RWPE1 (cell line): ENCODE data around the gene NBAS.
"Not testable (repeated sequence)": the region's sequence is repeated elsewhere in the genome, so short reads cannot be mapped to it uniquely, and the experiment has no call there.

Source experiments
- CTCF ChIA-PET: fragments of 350-600 bp; sonication (Branson Sonifier 250); formaldehyde crosslinking; extraction: SDS; loops from one replicate; lab custom pipeline; 2021; lab: Yijun Ruan, JAX
- POLR2A ChIA-PET: fragments of 400-600 bp; formaldehyde crosslinking; extraction: SDS; loops from one replicate; lab custom pipeline; 2020; ENCODE audit warnings: antibody characterized with exemption; ENCODE audit not compliant: low non-redundant PET; lab: Yijun Ruan, JAX
- DNase-seq: peaks from one replicate; pipeline ENCODE4 v3.0.0; 2012; ENCODE audit warnings: low spot score
- H3K27ac ChIP-seq: fragments of 450-650 bp; 2 replicates; pipeline ENCODE4 v1.5.1; 2017
- CTCF ChIP-seq: fragments of 450-650 bp; conservative IDR thresholded peaks from 2 replicates; pipeline ENCODE4 v1.5.1; 2017; ENCODE audit warnings: low read depth, mild to moderate bottlenecking

NBAS gene

GRCh38 chr2:15222856-15223255 lies 338.3 kb downstream of the NBAS start:
- ChIA-PET CTCF (no interaction called here), POLR2A (no interaction called here)
- DNase-seq: no peak
- no peak for TF ChIP-seq CTCF
- no peak overlapping the region for H3K27ac ChIP-seq

GRCh38 chr2:15220603-15221002 lies 340.5 kb downstream of the NBAS start:
- TF ChIP-seq CTCF: no peak
- ChIA-PET CTCF (interaction anchor here (0.6 kb wide), 1 partner anchor 129 kb away, joined by 3 read pairs; no protein-coding TSS in a partner anchor), POLR2A (no interaction called here)
- no peak for DNase-seq
- no peak overlapping the region for H3K27ac ChIP-seq

- ChIA-PET CTCF (no interaction called here), POLR2A (no interaction called here)
- no peak for TF ChIP-seq CTCF
- DNase-seq: no peak
- no peak overlapping the region for H3K27ac ChIP-seq
Observed at GRCh38 chr2:15218423-15219086, 342.6 kb downstream of the NBAS start.

- TF ChIP-seq CTCF: no peak
- no peak for DNase-seq
- CTCF ChIA-PET: no interaction called here
- H3K27ac ChIP-seq: no peak overlapping the region
- POLR2A ChIA-PET: no interaction called here
Observed at GRCh38 chr2:15212249-15212648, 348.9 kb downstream of the NBAS start.

GRCh38 chr2:15210542-15210941 lies 350.6 kb downstream of the NBAS start:
- POLR2A ChIA-PET, DNase-seq, H3K27ac ChIP-seq, CTCF ChIA-PET: not testable (repeated sequence)

- ChIA-PET CTCF (interaction anchor here (0.7 kb wide), 1 partner anchor 371 kb away, joined by 3 read pairs; no protein-coding TSS in a partner anchor), POLR2A (no interaction called here)
- TF ChIP-seq CTCF: no peak
- DNase-seq: no peak
- no peak overlapping the region for H3K27ac ChIP-seq
Observed at GRCh38 chr2:15206419-15206818, 354.7 kb downstream of the NBAS start.

GRCh38 chr2:15205562-15205961 lies 355.6 kb downstream of the NBAS start:
- DNase-seq: no peak
- ChIA-PET CTCF (no interaction called here), POLR2A (no interaction called here)
- TF ChIP-seq CTCF: no peak
- no peak overlapping the region for H3K27ac ChIP-seq
